H9 (cell line): Measurements from ENCODE around the gene AKR1D1. TPM values are rescaled to one million over a fixed set of nuclear protein-coding genes. Genes with fewer than 3 reads are reported as not detected.

Experiments
- DNase-seq: peaks from one replicate; pipeline ENCODE4 v3.0.0-alpha.2; 2017
- H2AFZ ChIP-seq: one replicate; pipeline ENCODE4 v1.6.1; 2013; ENCODE audit warnings: mild to moderate bottlenecking, low read length, control low read depth, moderate library complexity
- H2AK5ac ChIP-seq: 2 replicates; pipeline ENCODE4 v1.6.1; 2013; ENCODE audit warnings: low read length, control low read depth, mixed read lengths; ENCODE audit not compliant: insufficient read length
- H2BK120ac ChIP-seq: one replicate; pipeline ENCODE4 v1.6.1; 2013; ENCODE audit warnings: low read depth, mild to moderate bottlenecking, low read length, control low read depth, inconsistent platforms; ENCODE audit not compliant: poor library complexity, severe bottlenecking
- H2BK12ac ChIP-seq: 2 replicates; pipeline ENCODE4 v1.6.1; 2013; ENCODE audit warnings: low read length, control low read depth, mixed read lengths, low read depth; ENCODE audit not compliant: insufficient read length
- H2BK15ac ChIP-seq: 2 replicates; pipeline ENCODE4 v1.6.1; 2013; ENCODE audit warnings: low read depth, low read length, control low read depth
- H2BK20ac ChIP-seq: one replicate; pipeline ENCODE4 v1.6.1; 2013; ENCODE audit warnings: low read depth, mild to moderate bottlenecking, low read length, control low read depth, inconsistent platforms; ENCODE audit not compliant: poor library complexity, severe bottlenecking
- H2BK5ac ChIP-seq: 2 replicates; pipeline ENCODE4 v1.6.1; 2013; ENCODE audit warnings: low read length, control low read depth, mixed read lengths; ENCODE audit not compliant: insufficient read length
- H3K14ac ChIP-seq: 2 replicates; pipeline ENCODE4 v1.6.1; 2013; ENCODE audit warnings: low read length, control low read depth; ENCODE audit not compliant: insufficient read depth
- H3K18ac ChIP-seq: 2 replicates; pipeline ENCODE4 v1.6.1; 2013; ENCODE audit warnings: low read depth, mild to moderate bottlenecking, mixed read lengths, low read length, control low read depth; ENCODE audit not compliant: insufficient read length
- H3K23ac ChIP-seq: 2 replicates; pipeline ENCODE4 v1.6.1; 2013; ENCODE audit warnings: low read length, control low read depth, mixed read lengths, low read depth; ENCODE audit not compliant: insufficient read length
- H3K23me2 ChIP-seq: 2 replicates; pipeline ENCODE4 v1.6.1; 2013; ENCODE audit warnings: low read depth, mild to moderate bottlenecking, mixed read lengths, low read length, control low read depth; ENCODE audit not compliant: insufficient read length, poor library complexity, severe bottlenecking
- H3K27ac ChIP-seq: 2 replicates; pipeline ENCODE4 v1.5.1; 2013; ENCODE audit warnings: low read length, control low read depth, mixed read lengths, low read depth; ENCODE audit not compliant: insufficient read length
- H3K27me3 ChIP-seq: 2 replicates; pipeline ENCODE4 v1.6.1; 2013; ENCODE audit warnings: low read length, control low read depth, inconsistent platforms; ENCODE audit not compliant: insufficient read depth
- H3K4ac ChIP-seq: 2 replicates; pipeline ENCODE4 v1.6.1; 2013; ENCODE audit warnings: low read depth, mild to moderate bottlenecking, control low read depth, inconsistent platforms, low read length, moderate library complexity
- H3K4me1 ChIP-seq: 2 replicates; pipeline ENCODE4 v1.6.1; 2013; ENCODE audit warnings: low read length, control low read depth, inconsistent platforms; ENCODE audit not compliant: insufficient read depth
- H3K4me2 ChIP-seq: 2 replicates; pipeline ENCODE4 v1.6.1; 2013; ENCODE audit warnings: low read length, control low read depth, mixed read lengths; ENCODE audit not compliant: insufficient read length, insufficient read depth
- H3K56ac ChIP-seq: 2 replicates; pipeline ENCODE4 v1.6.1; 2013; ENCODE audit warnings: low read depth, mild to moderate bottlenecking, mixed read lengths, low read length, control low read depth; ENCODE audit not compliant: insufficient read length
- H3K79me1 ChIP-seq: 2 replicates; pipeline ENCODE4 v1.6.1; 2013; ENCODE audit warnings: low read depth, mild to moderate bottlenecking, moderate library complexity, low read length, control low read depth, inconsistent platforms; ENCODE audit not compliant: insufficient read depth, poor library complexity, severe bottlenecking
- H3K79me2 ChIP-seq: 2 replicates; pipeline ENCODE4 v1.6.1; 2013; ENCODE audit warnings: low read length, control low read depth, inconsistent platforms; ENCODE audit not compliant: insufficient read depth
- H3K9ac ChIP-seq: 2 replicates; pipeline ENCODE4 v1.6.1; 2013; ENCODE audit warnings: low read length, control low read depth, mixed read lengths; ENCODE audit not compliant: insufficient read length; ENCODE audit errors: extremely low read depth
- H3K9me3 ChIP-seq: one replicate; pipeline ENCODE4 v1.6.1; 2013; ENCODE audit warnings: low read depth, low read length, inconsistent platforms; ENCODE audit not compliant: control insufficient read depth
- H3T11ph ChIP-seq: one replicate; pipeline ENCODE4 v1.6.1; 2013; ENCODE audit warnings: mild to moderate bottlenecking, low read length, control low read depth, inconsistent platforms
- H4K20me1 ChIP-seq: one replicate; pipeline ENCODE4 v1.6.1; 2013; ENCODE audit not compliant: control insufficient read depth, insufficient read length, insufficient read depth
- H4K5ac ChIP-seq: 2 replicates; pipeline ENCODE4 v1.6.1; 2013; ENCODE audit warnings: low read depth, mild to moderate bottlenecking, mixed read lengths, low read length, control low read depth; ENCODE audit not compliant: insufficient read length
- H4K8ac ChIP-seq: replicated peaks from 2 replicates; pipeline ENCODE4 v1.6.1; 2013; ENCODE audit warnings: low read length, control low read depth, mixed read lengths, low read depth; ENCODE audit not compliant: insufficient read length
- H4K91ac ChIP-seq: 2 replicates; pipeline ENCODE4 v1.6.1; 2013; ENCODE audit warnings: low read depth, mild to moderate bottlenecking, moderate library complexity, mixed read lengths, low read length, control low read depth; ENCODE audit not compliant: insufficient read length
- H3K27ac Mint-ChIP-seq, 3 experiments: 2 replicates in 2 of 3; 3 replicates in 1 of 3; pipeline ENCODE4 v1.8.0; 2020 to 2021; ENCODE audit warnings: mixed read lengths in 3 of 3, mild to moderate bottlenecking in 1 of 3, moderate library complexity in 1 of 3
- H3K27me3 Mint-ChIP-seq: 2 replicates; pipeline ENCODE4 v1.8.0; 2021; ENCODE audit warnings: low read depth, mild to moderate bottlenecking, moderate library complexity, mixed read lengths
- H3K36me3 Mint-ChIP-seq, 3 experiments: 2 replicates in 2 of 3; 3 replicates in 1 of 3; pipeline ENCODE4 v1.8.0; 2020 to 2021; ENCODE audit warnings: low read depth in 3 of 3, mixed read lengths in 3 of 3; ENCODE audit not compliant: insufficient read depth in 1 of 3
- H3K4me1 Mint-ChIP-seq, 2 experiments: 2 replicates each; pipeline ENCODE4 v1.8.0; 2020; ENCODE audit warnings: mixed read lengths in 2 of 2
- H3K4me3 Mint-ChIP-seq, 2 experiments: 2 replicates in 1 of 2; 3 replicates in 1 of 2; pipeline ENCODE4 v1.8.0; 2020 to 2021; ENCODE audit warnings: mild to moderate bottlenecking in 2 of 2, mixed read lengths in 2 of 2, moderate library complexity in 1 of 2
- H3K9me3 Mint-ChIP-seq, 2 experiments: 2 replicates in 1 of 2; 3 replicates in 1 of 2; pipeline ENCODE4 v1.8.0; 2020; ENCODE audit warnings: mild to moderate bottlenecking in 2 of 2, mixed read lengths in 2 of 2, moderate library complexity in 1 of 2
- WGBS: extraction: QIAGEN DNeasy Blood & Tissue Kit; methylation state at CpG from one replicate; pipeline ENCODE4 v1.1.7; 2013; ENCODE audit warnings: missing lambda C conversion rate, low lambda C conversion rate, mixed read lengths; ENCODE audit not compliant: insufficient read length; ENCODE audit errors: extremely low coverage; 5-methylcytosine and 5-hydroxymethylcytosine counted together
- total RNA-seq: library from RNA; stranded (reverse); gene quantifications from 2 replicates; pipeline ENCODE4 v1.2.1, GENCODE V29; 2021
- TF ChIP-seq, protein P1 (sequence below): fragments of 200-600 bp; sonication (generic); conservative IDR thresholded peaks from 3 replicates; pipeline ENCODE4 v1.8.0; 2021; ENCODE audit warnings: antibody characterized with exemption, mild to moderate bottlenecking

Gene AKR1D1
- total RNA-seq, 1 experiment from 2014 or later = 0.31 TPM

DNA sequence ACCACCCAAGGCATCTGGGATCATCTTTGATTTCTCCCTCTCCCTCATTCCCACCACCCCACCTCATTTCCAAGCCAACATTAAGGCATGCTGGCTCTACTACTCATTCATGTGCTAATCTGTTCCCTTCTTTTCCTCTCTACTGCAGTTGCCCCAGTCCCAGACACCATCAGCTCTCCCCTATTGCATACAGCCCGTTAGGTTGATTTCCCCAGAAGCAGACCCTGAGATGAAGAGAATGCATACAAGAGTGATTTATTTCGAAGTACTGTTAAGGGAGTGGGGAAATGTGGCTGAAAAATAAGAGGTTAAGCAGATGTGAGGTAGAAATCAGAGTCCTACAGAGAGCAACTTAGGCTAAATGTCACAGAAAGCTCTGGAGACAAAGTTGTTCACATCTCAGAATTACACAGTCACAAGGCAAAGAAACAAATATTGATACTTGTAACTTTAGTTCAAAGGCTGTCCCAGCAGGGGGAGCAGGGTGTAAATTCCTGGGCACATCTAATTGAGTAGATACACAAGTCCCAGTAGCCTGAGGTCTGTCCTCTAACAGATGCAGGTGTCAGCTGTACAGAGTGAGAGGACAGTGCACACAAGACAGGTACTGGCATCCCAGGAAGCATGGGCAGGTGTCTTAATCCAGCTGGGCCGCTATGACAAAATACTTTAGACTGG, 20.9 kb downstream of the AKR1D1 start:
- no peak overlapping the region for H4K91ac ChIP-seq
- H3K27ac Mint-ChIP-seq = peak overlapping the region in 1 of 3 experiments; percentile 7; a peak in 1 of 7 replicates
- H3K36me3 Mint-ChIP-seq = peaks cover 4 to 9% (median 8%) of the 10 kb centered on the region in 3 experiments; a peak in 5 of 7 replicates
- H3K18ac ChIP-seq = no peak overlapping the region
- H4K20me1 ChIP-seq = no peaks in the 10 kb centered on the region
- H3K4me1 Mint-ChIP-seq = peaks cover 11 to 12% of the 10 kb centered on the region in 2 experiments
- peaks cover 3 to 4% of the 10 kb centered on the region in 2 experiments; a peak in 2 of 5 replicates for H3K9me3 Mint-ChIP-seq
- no CpG with 5 or more reads among the region's 3 CpGs for WGBS
- H3K4ac ChIP-seq = no peak overlapping the region
- H3K27ac ChIP-seq = no peak overlapping the region
- no peaks in the 10 kb centered on the region for H3K9me3 ChIP-seq
- H3K14ac ChIP-seq = no peak overlapping the region
- no peaks in the 10 kb centered on the region for H3K23me2 ChIP-seq
- no peak overlapping the region for H3K23ac ChIP-seq
- TF ChIP-seq, protein P1, sequence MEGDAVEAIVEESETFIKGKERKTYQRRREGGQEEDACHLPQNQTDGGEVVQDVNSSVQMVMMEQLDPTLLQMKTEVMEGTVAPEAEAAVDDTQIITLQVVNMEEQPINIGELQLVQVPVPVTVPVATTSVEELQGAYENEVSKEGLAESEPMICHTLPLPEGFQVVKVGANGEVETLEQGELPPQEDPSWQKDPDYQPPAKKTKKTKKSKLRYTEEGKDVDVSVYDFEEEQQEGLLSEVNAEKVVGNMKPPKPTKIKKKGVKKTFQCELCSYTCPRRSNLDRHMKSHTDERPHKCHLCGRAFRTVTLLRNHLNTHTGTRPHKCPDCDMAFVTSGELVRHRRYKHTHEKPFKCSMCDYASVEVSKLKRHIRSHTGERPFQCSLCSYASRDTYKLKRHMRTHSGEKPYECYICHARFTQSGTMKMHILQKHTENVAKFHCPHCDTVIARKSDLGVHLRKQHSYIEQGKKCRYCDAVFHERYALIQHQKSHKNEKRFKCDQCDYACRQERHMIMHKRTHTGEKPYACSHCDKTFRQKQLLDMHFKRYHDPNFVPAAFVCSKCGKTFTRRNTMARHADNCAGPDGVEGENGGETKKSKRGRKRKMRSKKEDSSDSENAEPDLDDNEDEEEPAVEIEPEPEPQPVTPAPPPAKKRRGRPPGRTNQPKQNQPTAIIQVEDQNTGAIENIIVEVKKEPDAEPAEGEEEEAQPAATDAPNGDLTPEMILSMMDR = peak; percentile 37; the same call in 1 of the 3 replicates
- H2BK5ac ChIP-seq = no peak overlapping the region
- no peak overlapping the region for H4K5ac ChIP-seq
- no peaks in the 10 kb centered on the region; the same call in 1 of the 2 replicates for H3K27me3 ChIP-seq
- H3K56ac ChIP-seq = no peak overlapping the region
- H3T11ph ChIP-seq = no peak overlapping the region
- no peaks in the 10 kb centered on the region; the same call in 1 of the 2 replicates for H3K4me1 ChIP-seq
- H2AFZ ChIP-seq = no peak overlapping the region
- no peak overlapping the region for H3K4me3 Mint-ChIP-seq
- H3K27me3 Mint-ChIP-seq = no peaks in the 10 kb centered on the region
- no peak overlapping the region for H3K4me2 ChIP-seq
- no peak overlapping the region for H2BK12ac ChIP-seq
- no peak overlapping the region for H2AK5ac ChIP-seq
- H2BK15ac ChIP-seq = no peak overlapping the region
- H4K8ac ChIP-seq = no peak overlapping the region
- no peak for DNase-seq
- H3K9ac ChIP-seq = no peak overlapping the region
- H3K79me2 ChIP-seq = no peaks in the 10 kb centered on the region
- no peak overlapping the region for H2BK20ac ChIP-seq
- no peaks in the 10 kb centered on the region for H3K79me1 ChIP-seq
- no peak overlapping the region for H2BK120ac ChIP-seq
